Smooth muscle cell (in vitro differentiated cells): Measurements from ENCODE around the gene DNAJB1. TPM values are rescaled to one million over a fixed set of nuclear protein-coding genes. Genes with fewer than 3 reads are reported as not detected.
"Not testable (repeated sequence)": the region's sequence is repeated elsewhere in the genome, so short reads cannot be mapped to it uniquely, and the experiment has no call there.

ENCODE experiments used
- DNase-seq: peaks from one replicate; lab custom pipeline; 2025; ENCODE audit not compliant: unreplicated experiment; lab: John Stamatoyannopoulos, UW
- H2AFZ ChIP-seq: fragments of 200-600 bp; sonication (generic); 2 replicates; pipeline ENCODE4 v1.6.0; 2016; ENCODE audit warnings: antibody characterized with exemption, low read depth, mild to moderate bottlenecking
- H3F3A ChIP-seq: fragments of 200-600 bp; sonication (generic); 2 replicates; pipeline ENCODE4 v1.6.0; 2017; ENCODE audit warnings: antibody characterized with exemption, low read depth
- H3K27ac ChIP-seq: fragments of 200-600 bp; sonication (generic); 2 replicates; pipeline ENCODE4 v1.5.1; 2016; ENCODE audit warnings: low read depth, mild to moderate bottlenecking
- H3K27me3 ChIP-seq: fragments of 200-600 bp; sonication (generic); 2 replicates; pipeline ENCODE4 v1.6.1; 2016; ENCODE audit warnings: low read depth, mild to moderate bottlenecking
- H3K36me3 ChIP-seq: fragments of 200-600 bp; sonication (generic); 2 replicates; pipeline ENCODE4 v1.5.1; 2016; ENCODE audit warnings: low read depth
- H3K4me1 ChIP-seq: fragments of 200-600 bp; sonication (generic); 2 replicates; pipeline ENCODE4 v1.5.1; 2016; ENCODE audit warnings: low read depth
- H3K4me2 ChIP-seq: fragments of 200-600 bp; sonication (generic); 2 replicates; pipeline ENCODE4 v1.6.0; 2016; ENCODE audit warnings: mild to moderate bottlenecking
- H3K4me3 ChIP-seq: fragments of 200-600 bp; sonication (generic); 2 replicates; pipeline ENCODE4 v1.5.1; 2016; ENCODE audit warnings: mild to moderate bottlenecking
- H3K79me2 ChIP-seq: fragments of 200-600 bp; sonication (generic); 2 replicates; pipeline ENCODE4 v1.6.0; 2016; ENCODE audit warnings: low read depth, mild to moderate bottlenecking
- H3K9ac ChIP-seq: fragments of 200-600 bp; sonication (generic); 2 replicates; pipeline ENCODE4 v1.6.0; 2016; ENCODE audit warnings: low read depth
- H3K9me3 ChIP-seq: fragments of 200-600 bp; sonication (generic); replicated peaks from 2 replicates; pipeline ENCODE4 v1.5.1; 2016; ENCODE audit warnings: low read depth
- H4K20me1 ChIP-seq: fragments of 200-600 bp; sonication (generic); 2 replicates; pipeline ENCODE4 v1.6.0; 2016; ENCODE audit warnings: low read depth
- WGBS: methylation state at CpG from one replicate; pipeline ENCODE4 v1.1.7; 2016; ENCODE audit warnings: low lambda C conversion rate; 5-methylcytosine and 5-hydroxymethylcytosine counted together
- polyA plus RNA-seq: library from polyadenylated mRNA; unstranded; fragments of >200 nt; fragmentation: Nextera tagmentation; extraction: Ambion mirVana; gene quantifications from 2 replicates; pipeline ENCODE4 v1.2.1, GENCODE V29; 2016
- total RNA-seq: library from RNA; depleted of rRNA; stranded (reverse); fragments of >200 nt; gene quantifications from 2 replicates; pipeline ENCODE4 v1.2.3, GENCODE V29; 2014
- TF ChIP-seq, protein P1 (sequence below): fragments of 200-600 bp; sonication (generic); IDR thresholded peaks from 2 replicates; pipeline ENCODE4 v1.5.1; 2017; ENCODE audit warnings: borderline replicate concordance, mild to moderate bottlenecking, antibody characterized with exemption; ENCODE audit not compliant: insufficient read depth, poor library complexity, severe bottlenecking

DNAJB1 gene
- total and polyA plus RNA-seq, 2 experiments from 2014 or later: 114 to 152 TPM

DNA sequence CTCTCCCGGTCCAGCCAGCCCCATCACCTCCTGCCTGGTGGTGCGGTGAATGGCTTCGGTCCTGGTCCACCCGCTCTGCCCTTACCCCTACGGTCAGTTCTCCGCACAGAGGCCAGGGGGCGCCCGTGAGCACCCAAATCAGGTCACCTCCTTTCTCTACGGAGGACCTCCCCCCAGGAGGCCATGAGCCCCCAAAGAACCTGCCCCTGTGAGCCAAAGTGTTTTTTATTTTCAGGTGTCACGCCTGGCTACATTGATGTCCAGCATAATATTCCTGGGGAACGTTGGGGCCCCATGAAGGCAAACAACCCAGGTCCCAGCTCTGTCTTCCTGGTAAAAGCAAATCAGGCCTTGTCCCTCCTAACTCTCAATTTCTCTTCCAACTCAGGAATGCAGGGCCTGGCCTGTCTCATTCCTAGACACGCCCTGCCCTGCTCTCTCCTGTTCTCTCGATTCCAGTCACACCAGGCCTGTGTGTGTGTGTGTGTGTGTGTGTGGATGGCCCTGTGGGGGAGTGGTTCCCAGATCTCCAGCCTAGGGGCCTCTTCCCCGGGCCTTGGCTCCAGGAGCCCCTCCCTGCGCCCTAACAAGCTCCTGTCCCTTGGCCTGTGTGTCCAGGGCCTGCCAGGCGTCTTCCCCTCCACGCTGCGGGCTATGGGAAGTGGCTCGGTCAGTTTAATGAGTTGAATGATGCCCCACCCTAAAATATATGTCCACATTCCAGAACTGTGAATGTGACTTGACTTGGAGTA is 12.5 kb downstream of the DNAJB1 start:
- H3K9me3 ChIP-seq: no peaks in the 10 kb centered on the region
- TF ChIP-seq, protein P1, sequence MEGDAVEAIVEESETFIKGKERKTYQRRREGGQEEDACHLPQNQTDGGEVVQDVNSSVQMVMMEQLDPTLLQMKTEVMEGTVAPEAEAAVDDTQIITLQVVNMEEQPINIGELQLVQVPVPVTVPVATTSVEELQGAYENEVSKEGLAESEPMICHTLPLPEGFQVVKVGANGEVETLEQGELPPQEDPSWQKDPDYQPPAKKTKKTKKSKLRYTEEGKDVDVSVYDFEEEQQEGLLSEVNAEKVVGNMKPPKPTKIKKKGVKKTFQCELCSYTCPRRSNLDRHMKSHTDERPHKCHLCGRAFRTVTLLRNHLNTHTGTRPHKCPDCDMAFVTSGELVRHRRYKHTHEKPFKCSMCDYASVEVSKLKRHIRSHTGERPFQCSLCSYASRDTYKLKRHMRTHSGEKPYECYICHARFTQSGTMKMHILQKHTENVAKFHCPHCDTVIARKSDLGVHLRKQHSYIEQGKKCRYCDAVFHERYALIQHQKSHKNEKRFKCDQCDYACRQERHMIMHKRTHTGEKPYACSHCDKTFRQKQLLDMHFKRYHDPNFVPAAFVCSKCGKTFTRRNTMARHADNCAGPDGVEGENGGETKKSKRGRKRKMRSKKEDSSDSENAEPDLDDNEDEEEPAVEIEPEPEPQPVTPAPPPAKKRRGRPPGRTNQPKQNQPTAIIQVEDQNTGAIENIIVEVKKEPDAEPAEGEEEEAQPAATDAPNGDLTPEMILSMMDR: peak; percentile 73
- H3K79me2 ChIP-seq: no peaks in the 10 kb centered on the region
- no peak overlapping the region for H3K4me3 ChIP-seq
- H3K4me2 ChIP-seq: peak overlapping the region; percentile 57
- peak; percentile 39 for DNase-seq
- no peak overlapping the region for H2AFZ ChIP-seq
- no peaks in the 10 kb centered on the region for H3K27me3 ChIP-seq
- H3K9ac ChIP-seq: peak overlapping the region; percentile 81
- no peaks in the 10 kb centered on the region for H4K20me1 ChIP-seq
- peaks cover 10% of the 10 kb centered on the region for H3F3A ChIP-seq
- H3K36me3 ChIP-seq: no peaks in the 10 kb centered on the region
- 24% methylated on average over 19 of the region's 19 CpGs for WGBS
- peak overlapping the region; percentile 85 for H3K27ac ChIP-seq
- H3K4me1 ChIP-seq: no peaks in the 10 kb centered on the region

DNA sequence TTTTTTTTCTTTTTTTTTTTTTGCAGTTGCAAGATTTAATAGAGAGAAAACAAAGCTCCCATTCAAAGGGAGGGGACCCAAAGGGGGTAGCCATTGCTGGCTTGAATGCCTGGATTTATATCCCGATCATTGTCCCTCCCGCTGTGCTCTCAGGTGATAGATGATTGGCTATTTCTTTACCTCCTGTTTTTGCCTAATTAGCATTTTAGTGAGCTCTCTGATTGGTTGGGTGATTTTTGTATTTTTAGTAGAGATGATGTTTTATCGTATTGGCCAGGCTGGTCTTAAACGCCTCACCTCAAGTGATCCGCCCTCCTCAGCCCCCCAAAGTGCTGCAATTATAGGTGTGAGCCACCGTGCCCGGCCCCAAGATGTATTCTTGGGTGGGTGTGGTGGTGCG is 13.6 kb downstream of the DNAJB1 start:
- not testable (repeated sequence) for H3K79me2 ChIP-seq, H3K27ac ChIP-seq, DNase-seq, H3K9me3 ChIP-seq, H4K20me1 ChIP-seq, H3K36me3 ChIP-seq, H3K9ac ChIP-seq, H2AFZ ChIP-seq, H3K4me3 ChIP-seq, H3K4me1 ChIP-seq, H3K4me2 ChIP-seq, H3K27me3 ChIP-seq
- H3F3A ChIP-seq: peaks cover 10% of the 10 kb centered on the region
- WGBS: 94% methylated on average over 8 of the region's 8 CpGs

DNA sequence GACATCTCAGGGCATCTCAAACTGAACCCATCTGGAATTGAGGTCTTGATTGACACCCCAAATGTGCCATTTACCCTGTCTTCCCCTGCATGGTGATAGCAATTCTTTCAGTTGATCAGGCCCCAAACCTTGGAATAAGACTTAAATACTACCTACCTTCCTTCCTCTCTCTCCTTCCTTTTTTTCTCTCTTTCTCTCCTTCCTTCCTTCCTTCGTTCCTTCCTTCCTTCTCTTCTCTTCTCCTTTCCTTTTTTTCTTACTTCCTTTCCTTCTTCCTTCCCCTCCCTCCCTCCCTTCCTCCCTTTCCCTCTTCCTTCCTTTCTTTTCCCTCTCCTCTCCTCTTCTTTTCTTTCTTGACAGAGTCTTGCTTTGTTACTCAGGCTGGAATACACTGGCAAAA is 14.9 kb downstream of the DNAJB1 start:
- H3K4me3 ChIP-seq: no peak overlapping the region
- WGBS: 53% methylated on average over 1 of the region's 1 CpG

DNA sequence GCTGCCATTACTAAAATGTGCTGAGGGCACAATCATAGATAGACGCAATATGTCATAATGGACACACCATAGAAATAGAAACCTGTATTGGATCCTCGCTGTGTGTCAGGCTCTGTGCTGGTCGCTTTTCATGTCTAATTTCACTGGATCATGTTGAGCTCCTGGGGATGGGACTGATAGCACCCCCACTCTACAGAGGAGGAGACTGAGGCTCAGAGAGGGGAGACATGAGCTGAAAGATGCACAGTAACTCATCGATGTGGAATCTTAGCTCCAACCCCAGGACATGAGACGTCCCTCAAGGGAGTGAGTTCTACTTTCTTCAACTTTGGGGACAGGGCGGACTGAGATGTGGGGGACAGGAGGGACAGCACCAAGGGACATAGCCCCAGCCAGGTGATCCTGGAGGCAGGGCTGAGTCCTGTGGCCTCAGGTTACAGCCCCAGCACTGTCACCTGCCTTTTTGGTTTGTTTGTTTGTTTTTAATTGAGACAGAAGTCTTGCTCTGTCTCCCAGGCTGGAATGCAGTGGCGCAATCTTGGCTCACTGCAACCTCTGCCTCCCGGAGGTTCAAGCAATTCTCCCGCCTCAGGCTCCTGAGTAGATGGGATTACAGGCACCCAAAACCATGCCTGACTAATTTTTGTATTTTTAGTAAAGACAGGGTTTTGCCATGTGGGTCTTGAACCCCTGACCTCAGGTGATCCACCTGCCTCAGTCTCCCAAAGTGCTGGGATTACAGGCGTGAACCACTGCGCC is 15.7 kb downstream of the DNAJB1 start:
- Histone ChIP-seq H3K4me1 (no peaks in the 10 kb centered on the region), H3K79me2 (no peaks in the 10 kb centered on the region), H3K9ac (no peak overlapping the region), H3K36me3 (no peaks in the 10 kb centered on the region), H3K27ac (no peak overlapping the region), H3F3A (peaks cover 10% of the 10 kb centered on the region), H2AFZ (no peak overlapping the region), H3K9me3 (no peaks in the 10 kb centered on the region), H4K20me1 (no peaks in the 10 kb centered on the region), H3K4me2 (no peak overlapping the region), H3K27me3 (no peaks in the 10 kb centered on the region), H3K4me3 (no peak overlapping the region)
- DNase-seq: no peak
- TF ChIP-seq, protein P1: no peak
- 78% methylated on average over 11 of the region's 11 CpGs for WGBS

More for the DNA sequence above, 14.9 kb downstream of the DNAJB1 start:
- H3K9ac ChIP-seq: no peak overlapping the region
- DNase-seq: no peak
- no peaks in the 10 kb centered on the region for H3K4me1 ChIP-seq
- H3F3A ChIP-seq: peaks cover 10% of the 10 kb centered on the region
- no peak overlapping the region for H2AFZ ChIP-seq
- no peaks in the 10 kb centered on the region for H3K9me3 ChIP-seq
- no peak overlapping the region for H3K4me2 ChIP-seq
- no peaks in the 10 kb centered on the region for H3K79me2 ChIP-seq
- H3K27ac ChIP-seq: no peak overlapping the region
- no peaks in the 10 kb centered on the region for H3K27me3 ChIP-seq
- no peaks in the 10 kb centered on the region for H4K20me1 ChIP-seq
- no peaks in the 10 kb centered on the region for H3K36me3 ChIP-seq
- TF ChIP-seq, protein P1: no peak
